Spleen (tissue), 11 donors: ENCODE measurements around the gene MAPK4. TPM values are rescaled to one million over a fixed set of nuclear protein-coding genes. Genes with fewer than 3 reads are reported as not detected.

Source experiments
- DNase-seq: peaks from one replicate; pipeline ENCODE4 v3.0.0-alpha.2; 2020
- H3K27ac ChIP-seq, 8 donors: fragments of 200-600 bp; sonication (generic) in 7 of 8; 1 replicate in 4 of 8; 2 replicates in 4 of 8; pipeline versions ENCODE4 v1.5.0 to v1.8.0; 2016 to 2021; ENCODE audit warnings: inconsistent platforms in 4 of 8, mild to moderate bottlenecking in 4 of 8, moderate library complexity in 1 of 8
- H3K27me3 ChIP-seq, 7 donors: fragments of 200-600 bp; sonication (generic) in 6 of 7; replicated peaks in 1 of 7; 1 replicate in 4 of 7; 2 replicates in 3 of 7; pipeline versions ENCODE4 v1.5.0 to v1.8.0; 2016 to 2021; ENCODE audit warnings: inconsistent platforms in 3 of 7, mild to moderate bottlenecking in 1 of 7
- H3K36me3 ChIP-seq, 6 donors: fragments of 200-600 bp; sonication (generic) in 5 of 6; 1 replicate in 4 of 6; 2 replicates in 2 of 6; pipeline versions ENCODE4 v1.5.0 to v1.8.0; 2016 to 2021; ENCODE audit warnings: inconsistent platforms in 2 of 6
- H3K4me1 ChIP-seq, 6 donors: fragments of 200-600 bp; sonication (generic) in 5 of 6; 1 replicate in 3 of 6; 2 replicates in 3 of 6; pipeline versions ENCODE4 v1.5.0 to v1.8.0; 2016 to 2021; ENCODE audit warnings: inconsistent platforms in 3 of 6
- H3K4me3 ChIP-seq, 8 donors: fragments of 200-600 bp; sonication (generic) in 7 of 8; 1 replicate in 4 of 8; 2 replicates in 4 of 8; pipeline versions ENCODE4 v1.5.0 to v1.8.0; 2016 to 2021; ENCODE audit warnings: inconsistent platforms in 4 of 8, mild to moderate bottlenecking in 4 of 8, moderate library complexity in 2 of 8
- H3K9me3 ChIP-seq, 8 donors: fragments of 200-600 bp; sonication (generic) in 7 of 8; 1 replicate in 4 of 8; 2 replicates in 4 of 8; pipeline versions ENCODE4 v1.5.0 to v1.8.0; 2016 to 2021; ENCODE audit warnings: inconsistent platforms in 4 of 8
- POLR2A ChIP-seq, 3 donors: fragments of 450-650 bp; IDR thresholded peaks; one replicate each; pipeline ENCODE4 v1.5.1; 2017; ENCODE audit warnings: antibody characterized with exemption in 3 of 3, mild to moderate bottlenecking in 1 of 3
- POLR2AphosphoS5 ChIP-seq, 3 donors: sonication (generic); formaldehyde crosslinking; IDR thresholded peaks; one replicate each; pipeline ENCODE4 v1.5.1; 2017; ENCODE audit warnings: antibody characterized with exemption in 3 of 3
- WGBS, 5 donors: extraction: QIAGEN DNeasy Blood & Tissue Kit in 3 of 5; methylation state at CpG; one replicate each; pipeline versions ENCODE4 v1.1.5 to v1.1.7; 2013 to 2018; 5-methylcytosine and 5-hydroxymethylcytosine counted together
- intact Hi-C: fragments of 100-400 bp; cut with DNase I; formaldehyde crosslinking; loops from one replicate; pipeline ENCODE4 v1.15.0; 2023; ENCODE audit warnings: low total_unique reads
- polyA plus RNA-seq, 3 donors: library from polyadenylated mRNA; stranded (reverse); fragments of 200-250 nt; gene quantifications; one replicate each; pipeline ENCODE4 v1.2.1, GENCODE V29; 2013
- total RNA-seq, 7 donors: library from RNA; depleted of rRNA in 3 of 7; stranded (reverse); fragments of >200 nt in 3 of 7; fragmentation: NEBNext Ultra II Directional in 4 of 7; extraction: Animal tissue kit (Norgen Biotek cat#: 25700) in 4 of 7; gene quantifications; one replicate each; pipeline versions ENCODE4 v1.1.0 to v1.2.1, GENCODE V29; 2016 to 2021
- TF ChIP-seq, protein P1 (sequence below), 11 experiments: fragments of 200-600 bp in 7 of 11; fragments of 450-650 bp in 4 of 11; sonication (generic) in 4 of 11; IDR thresholded peaks in 8 of 11; conservative IDR thresholded peaks in 3 of 11; 1 replicate in 7 of 11; 2 replicates in 4 of 11; pipeline versions ENCODE4 v1.4.0 to v1.8.0; 2016 to 2021; ENCODE audit warnings: antibody characterized with exemption in 11 of 11, inconsistent platforms in 4 of 11, mild to moderate bottlenecking in 1 of 11
- donor health status: healthy with polysubstance abuse.
- donor health status: DM: no; HTN: no; CAD: no; lungs with moderate emphysema.
- donor health status: DM: no; HTN: no; CAD: no.
- donor health status: Bipolar disorder and iron deficiency.
- donor health status: healthy.
- donor health status: DM: no; HTN: no; CAD: no.
- donor health status: DM: yes; HTN: yes; CAD: no.

Gene MAPK4
- total and polyA plus RNA-seq, 10 donors: 0.02 to 0.29 (median 0.20) TPM; not detected in 4

DNA sequence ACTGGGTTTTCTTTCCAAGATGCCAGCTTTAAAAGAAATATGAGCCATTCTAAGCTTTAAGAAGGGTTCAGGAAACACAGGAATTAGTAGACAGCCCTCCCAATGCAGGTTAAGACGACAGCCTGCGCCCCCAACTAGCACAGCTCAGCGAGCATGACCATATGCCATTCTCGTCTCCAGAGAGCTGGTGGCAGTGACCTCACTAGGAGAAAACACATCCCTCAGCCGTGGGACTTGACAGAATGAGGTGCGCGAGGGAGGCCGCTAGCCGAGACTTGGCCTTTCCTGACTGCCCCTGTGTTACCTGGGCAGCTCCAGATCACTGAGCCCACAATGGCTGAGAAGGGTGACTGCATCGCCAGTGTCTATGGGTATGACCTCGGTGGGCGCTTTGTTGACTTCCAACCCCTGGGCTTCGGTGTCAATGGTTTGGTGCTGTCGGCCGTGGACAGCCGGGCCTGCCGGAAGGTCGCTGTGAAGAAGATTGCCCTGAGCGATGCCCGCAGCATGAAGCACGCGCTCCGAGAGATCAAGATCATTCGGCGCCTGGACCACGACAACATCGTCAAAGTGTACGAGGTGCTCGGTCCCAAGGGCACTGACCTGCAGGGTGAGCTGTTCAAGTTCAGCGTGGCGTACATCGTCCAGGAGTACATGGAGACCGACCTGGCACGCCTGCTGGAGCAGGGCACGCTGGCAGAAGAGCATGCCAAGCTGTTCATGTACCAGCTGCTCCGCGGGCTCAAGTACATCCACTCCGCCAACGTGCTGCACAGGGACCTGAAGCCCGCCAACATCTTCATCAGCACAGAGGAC, 103.9 kb downstream of the MAPK4 start:
- DNase-seq: no peak
- H3K27ac ChIP-seq: no peak overlapping the region
- TF ChIP-seq, protein P1, sequence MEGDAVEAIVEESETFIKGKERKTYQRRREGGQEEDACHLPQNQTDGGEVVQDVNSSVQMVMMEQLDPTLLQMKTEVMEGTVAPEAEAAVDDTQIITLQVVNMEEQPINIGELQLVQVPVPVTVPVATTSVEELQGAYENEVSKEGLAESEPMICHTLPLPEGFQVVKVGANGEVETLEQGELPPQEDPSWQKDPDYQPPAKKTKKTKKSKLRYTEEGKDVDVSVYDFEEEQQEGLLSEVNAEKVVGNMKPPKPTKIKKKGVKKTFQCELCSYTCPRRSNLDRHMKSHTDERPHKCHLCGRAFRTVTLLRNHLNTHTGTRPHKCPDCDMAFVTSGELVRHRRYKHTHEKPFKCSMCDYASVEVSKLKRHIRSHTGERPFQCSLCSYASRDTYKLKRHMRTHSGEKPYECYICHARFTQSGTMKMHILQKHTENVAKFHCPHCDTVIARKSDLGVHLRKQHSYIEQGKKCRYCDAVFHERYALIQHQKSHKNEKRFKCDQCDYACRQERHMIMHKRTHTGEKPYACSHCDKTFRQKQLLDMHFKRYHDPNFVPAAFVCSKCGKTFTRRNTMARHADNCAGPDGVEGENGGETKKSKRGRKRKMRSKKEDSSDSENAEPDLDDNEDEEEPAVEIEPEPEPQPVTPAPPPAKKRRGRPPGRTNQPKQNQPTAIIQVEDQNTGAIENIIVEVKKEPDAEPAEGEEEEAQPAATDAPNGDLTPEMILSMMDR (IDR thresholded peaks at IDR 0.05 in 8 of 11, conservative IDR thresholded peaks at IDR 0.05 in 3 of 11): no peak
- TF ChIP-seq POLR2AphosphoS5 (IDR thresholded peaks at IDR 0.05): no peak
- no peak for TF ChIP-seq POLR2A (IDR thresholded peaks at IDR 0.05)
- peaks cover 0 to 8% (median 0%) of the 10 kb centered on the region in 7 donors for H3K27me3 ChIP-seq
- H3K4me1 ChIP-seq: no peaks in the 10 kb centered on the region
- WGBS, 5 donors: 88 to 96% (median 92%) methylated on average over 33 to 40 of the region's 40 CpGs
- H3K9me3 ChIP-seq: peaks cover 0 to 25% (median 11%) of the 10 kb centered on the region in 8 donors
- intact Hi-C loops: no loop called here
- H3K4me3 ChIP-seq: no peak overlapping the region
- no peaks in the 10 kb centered on the region for H3K36me3 ChIP-seq

DNA sequence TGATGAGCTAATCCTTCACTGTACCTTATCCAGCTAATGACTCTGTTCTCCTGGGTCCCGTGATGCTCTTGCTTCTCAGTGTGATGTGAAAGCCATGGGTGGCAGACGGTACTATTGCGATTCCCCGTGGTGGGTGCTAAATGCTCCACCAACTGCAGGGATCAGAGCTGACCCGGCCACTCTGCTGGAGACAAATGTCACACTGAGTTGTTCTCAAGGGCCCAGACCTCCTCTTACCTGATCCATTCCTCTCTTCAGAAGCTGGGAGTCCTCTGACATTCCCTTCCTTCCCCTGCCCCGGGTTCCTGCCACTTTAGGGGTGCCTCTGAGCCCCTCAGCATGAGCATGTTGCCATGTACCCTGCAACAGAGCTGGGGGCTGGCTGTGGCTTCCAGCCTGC, 105.1 kb downstream of the MAPK4 start:
- no peak overlapping the region for H3K4me3 ChIP-seq
- no peaks in the 10 kb centered on the region for H3K4me1 ChIP-seq
- intact Hi-C loops: no loop called here
- no peak for DNase-seq
- WGBS, 5 donors: 47 to 65% (median 57%) methylated on average over 5 to 6 of the region's 6 CpGs
- no peaks in the 10 kb centered on the region for H3K36me3 ChIP-seq
- no peak overlapping the region for H3K27ac ChIP-seq
- H3K27me3 ChIP-seq: peaks cover 0 to 3% (median 0%) of the 10 kb centered on the region in 7 donors
- peaks cover 0 to 25% (median 11%) of the 10 kb centered on the region in 8 donors for H3K9me3 ChIP-seq
- TF ChIP-seq POLR2AphosphoS5 (IDR thresholded peaks at IDR 0.05) (no peak), POLR2A (IDR thresholded peaks at IDR 0.05) (no peak)
- TF ChIP-seq, protein P1 (IDR thresholded peaks at IDR 0.05 in 8 of 11, conservative IDR thresholded peaks at IDR 0.05 in 3 of 11): no peak

DNA sequence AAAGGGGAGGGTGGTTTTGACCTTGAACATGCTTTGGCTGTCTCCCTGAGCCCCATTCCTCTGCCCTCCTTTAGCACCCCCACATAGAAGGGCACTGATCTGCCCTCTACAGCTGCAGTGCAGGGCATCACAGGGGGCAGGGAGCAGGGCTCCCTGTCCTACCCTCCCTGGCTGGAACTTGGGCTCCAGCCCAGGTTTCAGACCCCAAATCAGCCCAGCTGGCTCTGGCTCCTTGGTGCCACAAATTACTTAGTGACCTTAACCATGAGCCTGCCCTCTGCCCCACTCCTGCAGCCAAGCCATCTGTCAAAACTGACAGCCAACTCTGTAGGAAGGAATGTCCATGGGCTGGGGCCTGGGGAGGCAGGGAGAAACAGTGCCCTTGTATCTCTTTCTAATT, 105.6 kb downstream of the MAPK4 start:
- H3K36me3 ChIP-seq: no peaks in the 10 kb centered on the region
- no peak for DNase-seq
- H3K27ac ChIP-seq: no peak overlapping the region
- H3K4me3 ChIP-seq: no peak overlapping the region
- peaks cover 0 to 3% (median 0%) of the 10 kb centered on the region in 7 donors for H3K27me3 ChIP-seq
- TF ChIP-seq, protein P1 (IDR thresholded peaks at IDR 0.05 in 8 of 11, conservative IDR thresholded peaks at IDR 0.05 in 3 of 11): no peak
- TF ChIP-seq POLR2A (IDR thresholded peaks at IDR 0.05): no peak
- no peak for TF ChIP-seq POLR2AphosphoS5 (IDR thresholded peaks at IDR 0.05)
- H3K4me1 ChIP-seq: no peaks in the 10 kb centered on the region
- intact Hi-C loops: no loop called here
- peaks cover 0 to 25% (median 11%) of the 10 kb centered on the region in 8 donors for H3K9me3 ChIP-seq

DNA sequence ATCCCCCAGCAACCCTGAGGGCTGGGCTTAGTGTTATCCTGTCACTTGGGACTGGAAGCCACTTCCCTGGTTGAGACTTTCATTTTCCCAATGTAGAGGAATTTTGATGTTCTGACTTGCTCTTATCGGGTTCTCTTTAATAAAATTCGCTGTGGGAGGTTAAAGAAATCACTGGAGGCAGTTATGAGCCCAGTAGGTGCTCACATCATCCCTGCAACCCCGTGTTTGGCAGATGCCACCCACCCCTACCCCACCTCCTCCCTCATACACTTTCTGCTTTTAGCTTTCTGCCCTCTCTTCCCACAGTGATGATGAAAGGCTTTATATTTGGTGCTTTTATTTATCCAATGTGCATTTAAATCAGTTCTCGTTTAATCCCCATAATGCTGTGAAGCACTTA, 106.6 kb downstream of the MAPK4 start:
- Histone ChIP-seq H3K4me3 (no peak overlapping the region), H3K4me1 (no peaks in the 10 kb centered on the region), H3K9me3 (peaks cover 0 to 18% (median 9%) of the 10 kb centered on the region in 8 donors), H3K27ac (no peak overlapping the region), H3K27me3 (peaks cover 0 to 3% (median 0%) of the 10 kb centered on the region in 7 donors), H3K36me3 (no peaks in the 10 kb centered on the region)
- intact Hi-C loops: no loop called here
- 59 to 82% (median 69%) methylated on average over 4 of the region's 4 CpGs for WGBS, 5 donors
- TF ChIP-seq, protein P1 (IDR thresholded peaks at IDR 0.05 in 8 of 11, conservative IDR thresholded peaks at IDR 0.05 in 3 of 11): no peak
- TF ChIP-seq POLR2AphosphoS5 (IDR thresholded peaks at IDR 0.05) (no peak), POLR2A (IDR thresholded peaks at IDR 0.05) (no peak)
- no peak for DNase-seq
